ENCODE measurements around the gene FBXL17. TPM values are rescaled to one million over a fixed set of nuclear protein-coding genes. Genes with fewer than 3 reads are reported as not detected.

Gene FBXL17
- total RNA-seq, 1 donor from 2014 or later = 19.1 TPM

DNA sequence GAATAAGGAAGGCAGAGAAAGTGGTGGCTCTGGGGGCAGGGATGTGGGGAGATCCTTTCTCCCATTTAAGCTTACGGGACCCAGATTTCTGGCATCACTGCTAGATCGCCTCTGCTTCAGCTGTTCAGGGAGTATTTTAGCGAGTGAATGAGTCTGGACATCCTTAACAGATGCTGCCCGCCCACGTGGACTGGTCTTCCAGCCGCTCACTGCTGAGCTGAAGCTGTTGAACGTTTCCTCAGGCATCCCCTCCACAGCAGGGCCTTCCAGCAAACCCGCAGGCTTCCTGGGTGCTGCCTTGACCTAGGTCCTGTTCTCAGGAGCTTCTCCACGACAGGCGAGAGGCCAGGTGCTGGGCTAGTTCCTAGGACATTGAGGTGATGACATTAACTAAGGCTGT, 566.8 kb downstream of the FBXL17 start:
- DNase-seq (ENCODE audit: low read depth) = no peak

DNA sequence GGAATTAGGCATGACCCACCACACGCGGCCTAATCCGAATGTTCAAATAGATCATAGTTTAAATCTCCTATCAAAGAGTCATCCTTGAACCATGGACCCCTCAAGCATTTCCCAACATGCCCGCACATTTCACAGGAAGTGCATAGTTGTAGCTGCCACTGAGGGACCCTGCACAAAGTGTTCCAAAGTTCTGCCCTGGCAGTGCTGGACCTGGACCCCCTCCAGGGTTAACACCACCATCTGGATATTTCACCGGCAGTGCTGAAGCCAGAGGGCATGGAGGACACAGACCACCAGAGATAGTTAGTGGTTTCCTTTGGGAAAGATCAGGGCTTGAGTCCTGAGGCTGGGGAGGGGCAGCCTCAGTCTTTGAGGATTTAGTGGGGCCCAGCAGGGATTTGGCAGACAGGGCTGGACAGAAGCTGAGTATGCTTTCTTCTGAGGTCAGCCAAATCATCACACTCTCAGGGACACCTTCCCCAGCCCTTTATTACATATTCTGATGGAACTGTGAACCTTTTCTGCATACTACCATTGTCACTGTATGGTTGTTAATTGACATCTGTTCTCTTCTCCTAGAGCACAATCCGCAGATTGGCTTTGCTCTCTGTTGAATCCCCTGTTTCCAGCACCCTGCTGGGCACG, 567.6 kb downstream of the FBXL17 start:
- DNase-seq (ENCODE audit: low read depth) = no peak

DNA sequence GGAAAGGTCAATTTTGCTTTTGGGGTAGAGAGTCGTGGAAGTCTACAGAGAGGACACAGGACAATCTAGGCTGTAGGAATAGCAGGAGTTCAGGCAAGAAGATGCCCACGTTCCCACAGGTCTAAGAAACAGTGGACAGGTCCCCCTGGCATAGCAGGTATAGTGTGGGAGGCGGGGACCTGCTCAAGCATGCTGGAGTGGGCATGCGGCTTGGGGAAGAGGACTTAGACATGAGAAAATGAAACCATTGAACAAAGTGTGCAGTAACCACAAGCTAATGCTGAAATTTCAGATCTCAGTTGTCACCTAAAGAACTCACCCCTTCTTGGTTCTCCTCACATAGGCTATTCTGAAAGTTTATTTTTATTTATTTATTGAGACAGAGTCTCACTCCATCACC, 568.3 kb downstream of the FBXL17 start:
- no peak for DNase-seq (ENCODE audit: low read depth)

DNA sequence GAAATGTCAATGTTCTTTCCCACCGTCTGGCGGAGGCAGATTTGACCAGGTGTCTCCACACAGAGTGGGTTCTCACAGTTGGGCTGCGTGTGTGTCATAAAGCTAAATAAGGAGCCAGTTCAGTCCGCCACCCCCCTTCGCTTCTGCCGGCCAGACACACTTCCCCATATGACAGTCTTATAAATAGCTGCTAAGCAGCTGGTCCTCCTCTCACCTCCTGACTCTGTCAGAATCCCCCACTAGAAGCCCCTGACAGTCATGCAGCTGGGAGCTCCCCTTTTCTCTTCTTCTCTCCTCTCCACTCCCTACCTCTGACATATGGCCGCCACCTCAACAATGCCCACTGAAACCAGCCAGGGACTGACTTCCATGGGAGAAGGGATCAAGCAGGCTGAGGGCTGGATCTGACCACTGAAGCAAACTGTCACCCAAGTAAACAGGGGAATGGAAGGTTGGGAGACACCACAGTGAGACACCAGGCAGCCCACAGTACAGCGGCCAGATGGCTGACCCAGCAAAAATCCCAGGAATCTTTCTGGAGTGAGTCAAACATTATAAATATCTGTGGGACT, 569.2 kb downstream of the FBXL17 start:
- DNase-seq (ENCODE audit: low read depth) = no peak

DNA sequence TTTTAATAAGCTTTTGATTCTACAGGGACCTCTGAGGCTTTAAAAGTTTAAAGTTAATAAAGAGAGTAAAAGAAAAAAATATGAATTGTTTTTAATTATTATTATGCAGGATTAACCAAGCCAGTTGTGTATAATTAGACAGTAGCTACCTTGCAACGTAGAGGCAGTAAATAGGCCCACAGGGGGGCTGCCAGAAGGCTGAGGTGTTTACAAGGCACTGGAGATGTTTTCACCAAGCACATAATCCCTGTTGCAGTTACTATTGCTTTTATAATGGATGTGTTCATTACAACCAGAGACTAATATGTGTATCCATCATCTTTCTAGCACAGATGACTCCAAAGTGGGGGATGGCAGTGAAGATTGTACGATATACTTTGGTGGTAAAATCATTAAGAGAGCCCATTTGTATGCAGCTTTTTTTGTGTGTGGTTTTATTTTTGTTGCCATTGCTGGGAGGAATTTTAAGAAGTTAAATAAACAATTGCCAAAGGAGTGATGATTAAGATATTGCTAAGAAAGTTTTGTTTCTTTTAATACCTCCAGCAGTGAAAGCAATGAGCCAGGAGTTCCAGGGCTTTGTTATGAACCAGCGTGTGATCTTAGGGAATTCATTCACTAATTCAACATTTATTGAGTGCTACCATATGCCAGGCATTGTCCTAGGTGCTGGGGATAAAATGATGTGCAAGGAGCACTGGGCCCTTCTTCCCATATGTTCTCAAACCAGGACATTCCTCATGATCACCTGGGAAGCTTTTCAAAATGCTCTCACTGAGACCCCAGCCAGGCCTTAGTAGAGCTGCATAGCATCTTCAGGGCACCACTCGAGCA, 572.5 kb downstream of the FBXL17 start:
- DNase-seq (ENCODE audit: low read depth) = peak; percentile 72

All from renal cortical epithelial cell (primary cell).